SHP77 (cell line): Measurements from ENCODE around the gene UBIAD1.
"Not testable (repeated sequence)": the region's sequence is repeated elsewhere in the genome, so short reads cannot be mapped to it uniquely, and the experiment has no call there.

Experiments used
- DNase-seq, 2 experiments: peaks; one replicate each; lab custom pipeline; 2025; lab: John Stamatoyannopoulos, UW

The UBIAD1 gene

DNA sequence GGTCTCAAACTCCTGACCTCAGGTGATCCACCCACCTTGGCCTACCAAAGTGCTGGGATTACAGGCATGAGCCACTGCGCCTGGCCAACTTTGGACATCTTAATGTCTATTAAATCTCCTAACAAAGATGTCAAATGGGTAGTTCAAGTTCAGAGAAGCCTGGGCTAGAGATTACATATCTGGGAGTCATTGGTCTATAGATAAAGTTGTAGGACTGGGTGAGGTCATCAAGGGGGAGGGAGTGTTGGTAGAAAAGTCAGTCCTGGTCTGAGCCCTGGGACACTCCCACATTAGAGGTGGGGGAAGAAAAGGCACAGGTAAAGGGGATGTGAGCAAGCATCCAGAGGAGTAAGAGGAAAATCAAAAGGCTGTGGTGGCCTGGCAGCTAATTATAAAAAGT is 6.6 kb downstream of the UBIAD1 start:
- DNase-seq: no peak

- no peak for DNase-seq
These were observed 7.8 kb downstream of the UBIAD1 start for GRCh38 chr1:11280719-11281376.

GRCh38 chr1:11281518-11282331 is 8.7 kb downstream of the UBIAD1 start:
- DNase-seq: no peak

GRCh38 chr1:11283151-11283550 is 10.2 kb downstream of the UBIAD1 start:
- no peak for DNase-seq

DNA sequence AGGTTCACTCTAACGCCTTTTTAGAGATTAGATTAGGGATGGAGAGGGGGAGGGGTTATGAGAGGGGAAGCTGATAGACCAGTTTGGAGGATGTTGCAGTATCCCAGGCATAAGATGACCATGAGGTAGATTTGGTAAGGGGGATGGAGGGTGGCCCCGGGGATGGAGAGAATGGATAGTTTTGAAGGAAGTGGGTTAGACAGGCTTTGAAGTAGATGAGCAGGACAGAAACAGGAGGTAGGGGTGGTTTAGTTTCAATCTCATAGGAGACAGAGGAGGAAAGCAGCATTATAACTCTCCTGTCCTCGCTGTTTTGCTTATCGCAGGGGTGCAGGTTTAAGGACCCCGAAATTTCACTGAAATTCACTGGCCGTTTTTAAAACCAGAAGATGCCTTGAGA is 11.8 kb downstream of the UBIAD1 start:
- no peak for DNase-seq

DNA sequence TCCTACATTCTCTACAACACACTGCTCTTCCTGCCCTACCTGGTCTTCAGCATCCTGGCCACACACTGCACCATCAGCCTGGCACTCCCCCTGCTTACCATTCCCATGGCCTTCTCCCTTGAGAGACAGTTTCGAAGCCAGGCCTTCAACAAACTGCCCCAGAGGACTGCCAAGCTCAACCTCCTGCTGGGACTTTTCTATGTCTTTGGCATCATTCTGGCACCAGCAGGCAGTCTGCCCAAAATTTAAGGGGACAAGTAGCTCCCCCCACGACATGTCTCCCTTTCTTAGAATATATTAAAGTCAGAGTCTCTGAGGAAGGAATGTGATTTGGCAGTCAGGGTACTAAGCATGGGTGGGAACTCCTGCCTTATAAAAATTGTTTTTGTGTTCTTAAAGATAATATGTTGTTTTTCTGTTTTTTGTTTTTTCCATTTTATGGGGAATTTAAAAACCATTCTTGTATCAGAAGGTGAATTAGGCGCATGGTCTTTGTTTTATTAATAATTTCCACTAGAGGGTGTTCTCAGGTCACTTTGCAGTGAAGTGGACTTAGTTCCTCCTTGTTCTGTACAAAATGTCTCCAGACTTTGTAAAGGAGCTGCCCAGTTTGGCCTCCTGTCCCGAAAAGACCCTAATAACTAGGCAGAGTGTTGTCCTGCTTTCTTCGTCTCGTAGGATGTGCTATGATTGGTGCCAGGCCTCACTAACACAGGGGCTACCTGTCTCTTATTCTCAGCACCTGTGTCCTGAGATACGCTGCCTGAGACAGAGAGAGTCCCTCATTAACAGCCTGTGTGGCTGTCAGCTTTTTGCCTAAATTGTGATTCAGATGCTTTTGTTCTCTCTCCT is 13.1 kb downstream of the UBIAD1 start:
- no peak for DNase-seq

GRCh38 chr1:11286735-11287410 is 13.9 kb downstream of the UBIAD1 start:
- DNase-seq: no peak

DNA sequence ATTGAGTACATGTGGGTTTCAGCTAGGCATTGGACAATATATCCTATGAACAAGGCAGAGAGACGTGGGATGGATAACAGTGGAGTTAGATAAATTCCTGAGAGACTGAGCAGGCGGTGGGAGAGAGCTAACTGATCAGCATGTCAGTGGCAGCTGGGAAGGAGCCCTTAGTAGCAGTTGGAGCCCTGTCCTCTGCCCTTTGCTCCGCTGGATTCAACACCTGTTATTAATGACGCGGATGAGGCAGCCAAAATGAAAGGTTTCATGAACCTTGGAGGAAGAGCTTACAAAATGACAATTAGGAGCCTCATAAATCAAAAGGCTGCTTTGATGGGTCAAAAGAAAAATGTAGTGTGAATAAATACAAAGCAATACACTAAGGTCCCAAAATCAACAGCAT is 16.1 kb downstream of the UBIAD1 start:
- no peak for DNase-seq

- no peak for DNase-seq
These were observed 18.1 kb downstream of the UBIAD1 start for GRCh38 chr1:11291049-11291448.

DNA sequence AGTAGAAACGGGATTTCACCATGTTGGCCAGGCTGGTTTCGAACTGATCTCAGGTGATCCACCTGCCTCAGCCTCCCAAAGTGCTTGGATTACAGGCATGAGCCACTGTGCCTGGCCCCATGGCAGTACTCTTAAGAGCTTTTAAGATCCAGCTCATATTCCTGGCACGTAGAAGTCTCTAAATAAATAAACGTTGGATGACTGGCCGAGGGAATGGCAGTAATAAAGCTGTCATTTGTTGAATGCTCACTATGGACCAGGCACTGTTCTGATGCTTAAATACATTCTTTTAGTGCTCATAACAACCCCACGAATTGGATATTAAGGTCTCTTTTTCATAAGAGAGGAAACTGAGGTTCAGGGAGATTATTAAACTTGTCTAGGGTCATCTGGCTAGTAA is 20.9 kb downstream of the UBIAD1 start:
- no peak for DNase-seq

DNA sequence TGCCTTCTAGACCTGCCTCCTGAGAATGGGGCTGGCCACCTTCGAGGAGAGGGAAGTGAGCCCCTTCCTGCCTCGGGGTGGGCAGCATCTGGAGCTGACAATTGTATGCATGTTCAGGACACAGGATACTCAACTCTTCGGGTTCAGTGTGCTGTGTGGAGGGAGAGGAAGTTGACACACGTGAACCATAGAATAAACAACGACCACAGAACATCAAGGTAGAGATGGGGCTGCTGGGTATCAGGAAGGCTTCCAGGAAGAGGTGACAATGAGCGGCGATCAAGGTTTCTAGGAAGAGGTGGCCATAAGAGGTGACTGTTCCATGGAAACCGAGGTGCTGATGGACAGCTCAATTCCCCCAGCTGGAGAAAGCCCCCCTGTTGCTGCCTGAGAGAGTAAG is 22.0 kb downstream of the UBIAD1 start:
- no peak for DNase-seq

DNA sequence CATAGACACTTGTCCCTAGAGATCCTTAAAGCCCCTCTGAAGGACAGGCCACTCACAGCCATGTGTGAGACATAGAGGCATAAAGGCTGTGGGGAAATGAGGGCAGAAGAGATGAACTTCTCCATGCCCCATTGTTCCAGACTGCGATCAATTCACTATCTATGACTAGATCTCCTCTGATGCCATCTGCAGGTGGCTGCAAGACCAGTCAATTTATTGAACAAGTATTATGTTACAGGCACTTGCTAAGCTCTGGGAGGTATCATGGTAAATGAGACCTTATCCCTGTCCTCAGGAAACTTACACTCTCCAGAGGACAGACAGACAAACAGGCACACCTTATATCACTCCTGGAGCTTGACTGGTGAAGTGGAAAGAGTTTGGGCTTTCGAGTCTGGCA is 22.9 kb downstream of the UBIAD1 start:
- DNase-seq: no peak

- DNase-seq: not testable (repeated sequence)
These were observed 24.8 kb downstream of the UBIAD1 start for GRCh38 chr1:11297774-11298173.

DNA sequence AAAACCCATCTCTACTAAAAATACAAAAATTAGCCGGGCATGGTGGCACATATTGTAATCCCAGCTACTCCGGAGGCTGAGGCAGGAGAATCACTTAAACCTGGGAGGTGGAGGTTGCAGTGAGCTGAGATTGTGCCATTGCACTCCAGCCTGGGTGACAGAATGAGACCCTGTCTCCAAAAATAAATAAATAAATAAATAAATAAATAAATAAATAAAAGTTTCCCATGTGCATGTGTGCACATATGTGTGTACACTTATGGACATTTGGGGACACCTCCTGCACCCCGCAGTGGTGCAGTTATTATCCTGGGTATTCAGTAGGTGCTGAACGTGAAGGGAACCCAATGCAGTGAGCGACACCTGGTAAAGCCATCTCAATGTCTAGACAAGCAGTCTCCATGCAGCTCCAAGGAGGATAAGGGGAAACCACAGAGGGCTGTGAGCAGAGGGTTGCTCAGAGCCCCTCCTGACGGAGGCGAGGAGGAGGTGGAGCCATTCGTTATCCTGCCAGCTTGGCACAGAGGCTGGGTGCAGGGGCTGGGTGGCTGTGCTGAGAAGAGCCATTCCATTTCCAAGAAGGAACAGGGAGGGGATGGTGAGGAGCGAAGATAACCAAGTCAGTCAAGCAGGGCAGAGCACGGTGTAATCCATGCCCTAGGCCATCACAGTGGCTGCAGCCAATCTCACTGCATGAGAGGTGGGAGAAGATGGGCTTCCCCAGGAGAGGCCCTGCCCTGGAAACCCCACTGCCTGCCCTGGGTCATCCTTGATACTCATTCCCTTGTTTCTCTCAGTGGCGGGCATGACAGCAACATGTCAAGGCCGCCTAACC is 25.6 kb downstream of the UBIAD1 start:
- DNase-seq: no peak

- no peak for DNase-seq
These were observed 26.2 kb downstream of the UBIAD1 start for GRCh38 chr1:11299225-11299574.

DNA sequence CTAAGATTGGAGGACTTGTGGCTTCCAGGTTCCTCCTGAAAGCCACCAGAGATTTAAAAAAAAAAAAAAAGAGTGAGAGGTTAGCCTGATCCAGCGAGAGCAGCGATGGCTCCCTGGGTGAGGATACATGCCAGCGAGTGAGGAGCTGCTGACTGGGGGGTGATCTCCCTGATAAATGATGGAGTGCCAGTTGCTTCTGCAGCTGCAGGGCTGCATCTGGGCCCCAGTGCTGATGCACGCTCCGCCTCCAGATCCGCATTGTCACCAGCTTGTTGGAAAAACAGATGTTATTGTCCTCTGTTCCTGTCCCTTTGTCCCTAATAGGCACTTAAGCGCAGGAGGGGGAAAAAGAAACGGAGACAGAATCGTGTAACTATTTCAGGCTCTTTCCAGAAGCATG is 28.6 kb downstream of the UBIAD1 start:
- DNase-seq: no peak

DNA sequence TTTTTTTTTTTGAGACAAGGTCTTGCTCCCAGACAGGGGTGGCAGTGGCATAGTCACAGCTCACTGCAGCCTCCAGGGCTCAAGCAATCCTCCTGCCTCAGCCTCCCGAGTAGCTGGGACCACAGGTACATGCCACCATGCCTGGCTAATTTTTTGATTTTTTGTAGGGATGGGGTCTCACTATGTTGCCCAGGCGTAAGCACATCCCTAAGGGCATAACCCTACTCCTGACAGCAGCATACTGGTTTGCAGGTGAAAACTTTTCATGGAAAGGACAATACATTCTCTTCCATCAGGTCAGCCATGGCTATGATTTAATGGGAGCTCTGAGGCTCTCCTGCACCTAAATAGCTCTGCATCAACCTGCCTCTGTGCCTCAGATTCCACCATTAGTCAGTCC is 29.4 kb downstream of the UBIAD1 start:
- no peak for DNase-seq

DNA sequence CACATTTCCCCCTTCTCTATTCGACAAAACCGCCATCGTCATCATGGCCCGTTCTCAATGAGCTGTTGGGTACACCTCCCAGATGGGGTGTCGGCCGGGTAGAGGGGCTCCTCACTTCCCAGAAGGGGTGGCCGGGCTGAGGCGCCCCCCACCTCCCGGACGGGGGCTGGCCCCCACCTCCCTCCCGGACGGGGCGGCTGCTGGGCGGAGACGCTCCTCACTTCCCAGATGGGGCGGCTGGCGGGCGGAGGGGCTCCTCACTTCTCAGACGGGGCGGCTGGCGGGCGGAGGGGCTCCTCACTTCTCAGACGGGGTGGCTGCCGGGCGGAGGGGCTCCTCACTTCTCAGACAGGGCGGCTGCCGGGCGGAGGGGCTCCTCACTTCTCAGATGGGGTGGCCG is 32.5 kb downstream of the UBIAD1 start:
- DNase-seq: not testable (repeated sequence)

DNA sequence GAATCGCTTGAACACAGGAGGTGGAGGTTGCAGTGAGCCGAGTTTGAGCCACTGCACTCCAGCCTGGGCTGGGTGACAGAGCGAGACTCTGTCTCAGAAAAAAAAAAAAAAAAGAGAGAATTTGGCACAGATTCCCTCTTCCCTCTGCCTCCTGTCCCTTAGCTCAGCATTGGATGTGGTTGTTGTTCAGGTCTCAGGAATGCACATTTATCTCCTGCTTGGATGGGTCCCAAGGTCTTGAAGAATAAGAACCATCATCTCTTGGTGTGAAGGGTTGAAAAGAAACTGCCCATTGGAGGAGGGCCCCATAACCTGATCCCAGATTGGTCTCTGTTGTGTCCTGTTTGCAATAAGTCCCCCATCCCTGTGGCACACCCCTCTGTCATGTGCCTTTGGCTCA is 34.9 kb downstream of the UBIAD1 start:
- no peak for DNase-seq

DNA sequence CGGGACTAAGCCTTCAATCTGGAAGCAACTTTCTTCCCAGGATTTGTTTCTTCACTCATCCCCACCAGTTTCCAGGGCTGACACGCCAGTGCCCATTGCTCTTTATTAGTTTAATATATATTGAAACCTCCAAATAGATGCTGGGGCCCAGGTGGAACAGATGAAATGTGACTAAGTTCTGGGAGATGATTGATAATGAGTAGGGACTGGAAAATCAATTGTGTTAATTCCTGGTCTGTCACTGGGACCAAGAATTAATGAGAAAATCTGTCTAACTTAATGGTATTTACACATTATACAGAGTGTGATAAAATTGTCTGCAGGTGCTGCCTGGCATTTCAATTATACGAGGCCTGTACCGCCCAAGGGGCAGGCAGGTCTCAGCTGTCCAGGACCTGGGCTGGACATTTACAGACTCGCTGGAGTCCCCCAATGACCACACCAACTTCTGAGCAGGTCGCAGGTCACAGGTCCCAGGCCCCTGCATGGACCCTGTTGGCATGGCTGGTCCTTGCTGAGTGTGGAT is 35.8 kb downstream of the UBIAD1 start:
- no peak for DNase-seq

DNA sequence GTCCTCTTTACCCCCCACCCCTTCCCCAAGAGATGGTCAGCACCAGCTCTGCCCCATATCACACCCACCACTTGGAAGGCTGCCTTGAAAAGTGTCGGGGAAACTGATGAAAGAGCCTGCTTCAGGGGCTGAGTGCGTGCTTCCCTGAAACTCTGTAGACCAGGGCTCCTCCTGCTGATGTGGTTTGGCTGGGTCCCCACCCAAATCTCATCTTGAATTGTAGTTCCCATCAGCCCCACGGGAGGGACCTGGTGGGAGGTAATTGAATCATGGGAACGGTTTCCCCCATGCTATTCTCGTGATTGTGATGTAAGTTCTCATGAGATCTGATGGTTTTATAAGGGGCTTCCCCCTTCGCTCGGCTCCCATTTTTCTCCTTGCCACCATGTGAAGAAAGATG is 36.4 kb downstream of the UBIAD1 start:
- DNase-seq: no peak
